H9 (cell line): ENCODE measurements around the gene NPDC1. TPM values are rescaled to one million over a fixed set of nuclear protein-coding genes. Genes with fewer than 3 reads are reported as not detected.

ENCODE experiments used
- DNase-seq: peaks from one replicate; pipeline ENCODE4 v3.0.0-alpha.2; 2017
- H2AFZ ChIP-seq: one replicate; pipeline ENCODE4 v1.6.1; 2013; ENCODE audit warnings: mild to moderate bottlenecking, low read length, control low read depth, moderate library complexity
- H2AK5ac ChIP-seq: 2 replicates; pipeline ENCODE4 v1.6.1; 2013; ENCODE audit warnings: low read length, control low read depth, mixed read lengths; ENCODE audit not compliant: insufficient read length
- H2BK120ac ChIP-seq: one replicate; pipeline ENCODE4 v1.6.1; 2013; ENCODE audit warnings: low read depth, mild to moderate bottlenecking, low read length, control low read depth, inconsistent platforms; ENCODE audit not compliant: poor library complexity, severe bottlenecking
- H2BK12ac ChIP-seq: 2 replicates; pipeline ENCODE4 v1.6.1; 2013; ENCODE audit warnings: low read length, control low read depth, mixed read lengths, low read depth; ENCODE audit not compliant: insufficient read length
- H2BK15ac ChIP-seq: 2 replicates; pipeline ENCODE4 v1.6.1; 2013; ENCODE audit warnings: low read depth, low read length, control low read depth
- H2BK20ac ChIP-seq: one replicate; pipeline ENCODE4 v1.6.1; 2013; ENCODE audit warnings: low read depth, mild to moderate bottlenecking, low read length, control low read depth, inconsistent platforms; ENCODE audit not compliant: poor library complexity, severe bottlenecking
- H2BK5ac ChIP-seq: 2 replicates; pipeline ENCODE4 v1.6.1; 2013; ENCODE audit warnings: low read length, control low read depth, mixed read lengths; ENCODE audit not compliant: insufficient read length
- H3K14ac ChIP-seq: 2 replicates; pipeline ENCODE4 v1.6.1; 2013; ENCODE audit warnings: low read length, control low read depth; ENCODE audit not compliant: insufficient read depth
- H3K18ac ChIP-seq: 2 replicates; pipeline ENCODE4 v1.6.1; 2013; ENCODE audit warnings: low read depth, mild to moderate bottlenecking, mixed read lengths, low read length, control low read depth; ENCODE audit not compliant: insufficient read length
- H3K23ac ChIP-seq: 2 replicates; pipeline ENCODE4 v1.6.1; 2013; ENCODE audit warnings: low read length, control low read depth, mixed read lengths, low read depth; ENCODE audit not compliant: insufficient read length
- H3K23me2 ChIP-seq: 2 replicates; pipeline ENCODE4 v1.6.1; 2013; ENCODE audit warnings: low read depth, mild to moderate bottlenecking, mixed read lengths, low read length, control low read depth; ENCODE audit not compliant: insufficient read length, poor library complexity, severe bottlenecking
- H3K27ac ChIP-seq: 2 replicates; pipeline ENCODE4 v1.5.1; 2013; ENCODE audit warnings: low read length, control low read depth, mixed read lengths, low read depth; ENCODE audit not compliant: insufficient read length
- H3K27me3 ChIP-seq: 2 replicates; pipeline ENCODE4 v1.6.1; 2013; ENCODE audit warnings: low read length, control low read depth, inconsistent platforms; ENCODE audit not compliant: insufficient read depth
- H3K4ac ChIP-seq: 2 replicates; pipeline ENCODE4 v1.6.1; 2013; ENCODE audit warnings: low read depth, mild to moderate bottlenecking, control low read depth, inconsistent platforms, low read length, moderate library complexity
- H3K4me1 ChIP-seq: 2 replicates; pipeline ENCODE4 v1.6.1; 2013; ENCODE audit warnings: low read length, control low read depth, inconsistent platforms; ENCODE audit not compliant: insufficient read depth
- H3K4me2 ChIP-seq: 2 replicates; pipeline ENCODE4 v1.6.1; 2013; ENCODE audit warnings: low read length, control low read depth, mixed read lengths; ENCODE audit not compliant: insufficient read length, insufficient read depth
- H3K56ac ChIP-seq: 2 replicates; pipeline ENCODE4 v1.6.1; 2013; ENCODE audit warnings: low read depth, mild to moderate bottlenecking, mixed read lengths, low read length, control low read depth; ENCODE audit not compliant: insufficient read length
- H3K79me1 ChIP-seq: 2 replicates; pipeline ENCODE4 v1.6.1; 2013; ENCODE audit warnings: low read depth, mild to moderate bottlenecking, moderate library complexity, low read length, control low read depth, inconsistent platforms; ENCODE audit not compliant: insufficient read depth, poor library complexity, severe bottlenecking
- H3K79me2 ChIP-seq: 2 replicates; pipeline ENCODE4 v1.6.1; 2013; ENCODE audit warnings: low read length, control low read depth, inconsistent platforms; ENCODE audit not compliant: insufficient read depth
- H3K9ac ChIP-seq: 2 replicates; pipeline ENCODE4 v1.6.1; 2013; ENCODE audit warnings: low read length, control low read depth, mixed read lengths; ENCODE audit not compliant: insufficient read length; ENCODE audit errors: extremely low read depth
- H3K9me3 ChIP-seq: one replicate; pipeline ENCODE4 v1.6.1; 2013; ENCODE audit warnings: low read depth, low read length, inconsistent platforms; ENCODE audit not compliant: control insufficient read depth
- H3T11ph ChIP-seq: one replicate; pipeline ENCODE4 v1.6.1; 2013; ENCODE audit warnings: mild to moderate bottlenecking, low read length, control low read depth, inconsistent platforms
- H4K20me1 ChIP-seq: one replicate; pipeline ENCODE4 v1.6.1; 2013; ENCODE audit not compliant: control insufficient read depth, insufficient read length, insufficient read depth
- H4K5ac ChIP-seq: 2 replicates; pipeline ENCODE4 v1.6.1; 2013; ENCODE audit warnings: low read depth, mild to moderate bottlenecking, mixed read lengths, low read length, control low read depth; ENCODE audit not compliant: insufficient read length
- H4K8ac ChIP-seq: replicated peaks from 2 replicates; pipeline ENCODE4 v1.6.1; 2013; ENCODE audit warnings: low read length, control low read depth, mixed read lengths, low read depth; ENCODE audit not compliant: insufficient read length
- H4K91ac ChIP-seq: 2 replicates; pipeline ENCODE4 v1.6.1; 2013; ENCODE audit warnings: low read depth, mild to moderate bottlenecking, moderate library complexity, mixed read lengths, low read length, control low read depth; ENCODE audit not compliant: insufficient read length
- H3K27ac Mint-ChIP-seq, 3 experiments: 2 replicates in 2 of 3; 3 replicates in 1 of 3; pipeline ENCODE4 v1.8.0; 2020 to 2021; ENCODE audit warnings: mixed read lengths in 3 of 3, mild to moderate bottlenecking in 1 of 3, moderate library complexity in 1 of 3
- H3K27me3 Mint-ChIP-seq: 2 replicates; pipeline ENCODE4 v1.8.0; 2021; ENCODE audit warnings: low read depth, mild to moderate bottlenecking, moderate library complexity, mixed read lengths
- H3K36me3 Mint-ChIP-seq, 3 experiments: 2 replicates in 2 of 3; 3 replicates in 1 of 3; pipeline ENCODE4 v1.8.0; 2020 to 2021; ENCODE audit warnings: low read depth in 3 of 3, mixed read lengths in 3 of 3; ENCODE audit not compliant: insufficient read depth in 1 of 3
- H3K4me1 Mint-ChIP-seq, 2 experiments: 2 replicates each; pipeline ENCODE4 v1.8.0; 2020; ENCODE audit warnings: mixed read lengths in 2 of 2
- H3K4me3 Mint-ChIP-seq, 2 experiments: 2 replicates in 1 of 2; 3 replicates in 1 of 2; pipeline ENCODE4 v1.8.0; 2020 to 2021; ENCODE audit warnings: mild to moderate bottlenecking in 2 of 2, mixed read lengths in 2 of 2, moderate library complexity in 1 of 2
- H3K9me3 Mint-ChIP-seq, 2 experiments: 2 replicates in 1 of 2; 3 replicates in 1 of 2; pipeline ENCODE4 v1.8.0; 2020; ENCODE audit warnings: mild to moderate bottlenecking in 2 of 2, mixed read lengths in 2 of 2, moderate library complexity in 1 of 2
- CTCF ChIP-seq: fragments of 200-600 bp; sonication (generic); conservative IDR thresholded peaks from 3 replicates; pipeline ENCODE4 v1.8.0; 2021; ENCODE audit warnings: antibody characterized with exemption, mild to moderate bottlenecking
- WGBS: extraction: QIAGEN DNeasy Blood & Tissue Kit; methylation state at CpG from one replicate; pipeline ENCODE4 v1.1.7; 2013; ENCODE audit warnings: missing lambda C conversion rate, low lambda C conversion rate, mixed read lengths; ENCODE audit not compliant: insufficient read length; ENCODE audit errors: extremely low coverage; 5-methylcytosine and 5-hydroxymethylcytosine counted together
- total RNA-seq: library from RNA; stranded (reverse); gene quantifications from 2 replicates; pipeline ENCODE4 v1.2.1, GENCODE V29; 2021

Gene NPDC1
- total RNA-seq, 1 experiment from 2014 or later: 57.6 TPM

- H2BK20ac ChIP-seq: no peak overlapping the region
- no peak overlapping the region for H2BK120ac ChIP-seq
- no peak overlapping the region for H3K14ac ChIP-seq
- H2BK15ac ChIP-seq: no peak overlapping the region
- no peak overlapping the region for H3K18ac ChIP-seq
- no peak overlapping the region for H3K9ac ChIP-seq
- H3K4me2 ChIP-seq: no peak overlapping the region
- H3K27ac ChIP-seq: no peak overlapping the region
- H3T11ph ChIP-seq: no peak overlapping the region
- Mint-ChIP-seq H3K9me3 (no peaks in the 10 kb centered on the region), H3K27me3 (peaks cover 49% of the 10 kb centered on the region), H3K36me3 (no peaks in the 10 kb centered on the region), H3K4me1 (peaks cover 2 to 7% of the 10 kb centered on the region in 2 experiments), H3K27ac (no peak overlapping the region), H3K4me3 (no peak overlapping the region)
- no peak overlapping the region for H4K91ac ChIP-seq
- H3K23ac ChIP-seq: no peak overlapping the region
- no peaks in the 10 kb centered on the region for H3K9me3 ChIP-seq
- H3K56ac ChIP-seq: no peak overlapping the region
- TF ChIP-seq CTCF: no peak
- H2AFZ ChIP-seq: no peak overlapping the region
- no peak overlapping the region for H2BK5ac ChIP-seq
- H3K79me1 ChIP-seq: no peaks in the 10 kb centered on the region
- no peak overlapping the region for H2BK12ac ChIP-seq
- H3K79me2 ChIP-seq: no peaks in the 10 kb centered on the region
- no peak overlapping the region for H2AK5ac ChIP-seq
- H3K23me2 ChIP-seq: peaks cover 6% of the 10 kb centered on the region
- no peak overlapping the region for H4K5ac ChIP-seq
- H3K4me1 ChIP-seq: no peaks in the 10 kb centered on the region
- H4K20me1 ChIP-seq: no peaks in the 10 kb centered on the region
- no CpG with 5 or more reads among the region's 17 CpGs for WGBS
- H4K8ac ChIP-seq: no peak overlapping the region
- H3K4ac ChIP-seq: no peak overlapping the region
- no peak for DNase-seq
- H3K27me3 ChIP-seq: peaks cover 2% of the 10 kb centered on the region; the same call in 1 of the 2 replicates
These were observed 10.9 kb upstream of the NPDC1 start for GRCh38 chr9:137056739-137057415.
